CD4-positive, alpha-beta T cell (primary cell): Measurements from ENCODE around the gene TPH2. TPM values are rescaled to one million over a fixed set of nuclear protein-coding genes. Genes with fewer than 3 reads are reported as not detected.

Experiments used
- ATAC-seq: fragments of 200-7000 bp; cut with Tn5 transposase; one replicate; pipeline ENCODE4 v1.10.0; 2022; ENCODE audit warnings: mild to moderate bottlenecking; ENCODE audit not compliant: poor library complexity
- CTCF ChIA-PET: fragments of 350-600 bp; sonication (Branson Sonifier 250); formaldehyde crosslinking; loops from one replicate; lab custom pipeline; 2021; ENCODE audit warnings: antibody characterized with exemption, inconsistent platforms; lab: Charles Lee
- POLR2A ChIA-PET: fragments of 350-600 bp; sonication (Branson Sonifier 250); formaldehyde crosslinking; loops from one replicate; lab custom pipeline; 2021; ENCODE audit warnings: antibody characterized with exemption, inconsistent platforms; lab: Charles Lee
- DNase-seq, 14 experiments: peaks; one replicate each; pipeline ENCODE4 v3.0.0-alpha.2; 2013 to 2020; ENCODE audit warnings: mixed read lengths in 2 of 14
- H3K27ac ChIP-seq, 2 donors: one replicate each; pipeline versions ENCODE4 v1.5.1 to v1.7.0; 2013; ENCODE audit warnings: low read length in 2 of 2, low read depth in 1 of 2, mild to moderate bottlenecking in 1 of 2
- H3K27me3 ChIP-seq, 2 experiments: 1 replicate in 1 of 2; 2 replicates in 1 of 2; pipeline versions ENCODE4 v1.6.1 to v1.7.0; 2013; ENCODE audit warnings: low read length in 2 of 2, control low read depth in 1 of 2, mild to moderate bottlenecking in 1 of 2, moderate library complexity in 1 of 2; ENCODE audit not compliant: insufficient read depth in 2 of 2, control insufficient read depth in 1 of 2
- H3K36me3 ChIP-seq: one replicate; pipeline ENCODE4 v1.6.1; 2013; ENCODE audit warnings: low read length, control low read depth; ENCODE audit not compliant: insufficient read depth
- H3K4me1 ChIP-seq: one replicate; pipeline ENCODE4 v1.6.1; 2013; ENCODE audit warnings: low read length, control low read depth; ENCODE audit not compliant: insufficient read depth
- H3K4me3 ChIP-seq: one replicate; pipeline ENCODE4 v1.5.1; 2013; ENCODE audit warnings: mild to moderate bottlenecking, low read length, moderate library complexity
- H3K9me3 ChIP-seq, 2 experiments: 1 replicate in 1 of 2; 2 replicates in 1 of 2; pipeline versions ENCODE4 v1.6.1 to v1.7.0; 2013; ENCODE audit warnings: low read length in 2 of 2, mild to moderate bottlenecking in 2 of 2, control low read depth in 1 of 2, moderate library complexity in 1 of 2; ENCODE audit not compliant: control insufficient read depth in 1 of 2, insufficient read depth in 1 of 2
- H3K27ac Mint-ChIP-seq: one replicate; pipeline ENCODE4 v1.8.0; 2020; ENCODE audit warnings: mixed read lengths
- H3K27me3 Mint-ChIP-seq: one replicate; pipeline ENCODE4 v1.8.0; 2021; ENCODE audit warnings: mixed read lengths
- H3K36me3 Mint-ChIP-seq: one replicate; pipeline ENCODE4 v1.8.0; 2021; ENCODE audit warnings: low read depth, mixed read lengths
- H3K4me1 Mint-ChIP-seq: one replicate; pipeline ENCODE4 v1.8.0; 2021; ENCODE audit warnings: low read depth, mixed read lengths
- H3K4me3 Mint-ChIP-seq: one replicate; pipeline ENCODE4 v1.8.0; 2020; ENCODE audit warnings: mild to moderate bottlenecking, mixed read lengths
- H3K9me3 Mint-ChIP-seq: one replicate; pipeline ENCODE4 v1.8.0; 2020; ENCODE audit warnings: mixed read lengths
- CTCF ChIP-seq: fragments of 200-600 bp; IDR thresholded peaks from one replicate; pipeline ENCODE4 v1.8.0; 2022; ENCODE audit warnings: antibody characterized with exemption, mild to moderate bottlenecking
- intact Hi-C, 2 experiments: fragments of 100-400 bp; cut with DNase I in 1 of 2; cut with micrococcal nuclease in 1 of 2; formaldehyde crosslinking; loops; one replicate each; pipeline versions ENCODE4 v1.15.1 to v1.9.0; 2023 to 2025; cut with DNase I, micrococcal nuclease
- total RNA-seq, 174 experiments: library from RNA in 2 of 174; stranded (reverse) in 2 of 174; gene quantifications; one replicate each; pipeline ENCODE4 v1.2.3 and lab custom pipeline; 2021 to 2026

Gene TPH2
- total RNA-seq, 2 experiments from 2014 or later = not detected

- peaks cover 9% of the 10 kb centered on the region for H3K4me1 Mint-ChIP-seq
- no peak for ATAC-seq
- no peak overlapping the region for H3K4me3 Mint-ChIP-seq
- ChIA-PET POLR2A (no interaction called here), CTCF (no interaction called here)
- H3K36me3 Mint-ChIP-seq = peaks cover 76% of the 10 kb centered on the region
- Histone ChIP-seq H3K4me1 (no peaks in the 10 kb centered on the region), H3K27me3 (no peaks in the 10 kb centered on the region), H3K36me3 (peaks cover 68% of the 10 kb centered on the region), H3K4me3 (no peak overlapping the region), H3K27ac (no peak overlapping the region), H3K9me3 (no peaks in the 10 kb centered on the region)
- intact Hi-C loops = loop anchor here in 1 of 2 experiments (10.0 kb wide), 1 partner anchor 262 kb away; no protein-coding TSS in a partner anchor
- no peaks in the 10 kb centered on the region for H3K27me3 Mint-ChIP-seq
- TF ChIP-seq CTCF = no peak
- DNase-seq = no peak
- H3K9me3 Mint-ChIP-seq = no peaks in the 10 kb centered on the region
- H3K27ac Mint-ChIP-seq = peak overlapping the region; percentile 20
These were observed 42.3 kb upstream of the TPH2 start for GRCh38 chr12:71896205-71896882.

GRCh38 chr12:71900091-71900490, 38.6 kb upstream of the TPH2 start:
- H3K9me3 Mint-ChIP-seq = no peaks in the 10 kb centered on the region
- Histone ChIP-seq H3K4me1 (no peaks in the 10 kb centered on the region), H3K9me3 (no peaks in the 10 kb centered on the region), H3K4me3 (no peak overlapping the region), H3K27ac (no peak overlapping the region), H3K36me3 (peaks cover 79% of the 10 kb centered on the region), H3K27me3 (no peaks in the 10 kb centered on the region)
- ChIA-PET CTCF (no interaction called here), POLR2A (no interaction called here)
- no peaks in the 10 kb centered on the region for H3K4me1 Mint-ChIP-seq
- ATAC-seq = no peak
- no peak overlapping the region for H3K27ac Mint-ChIP-seq
- no peak for DNase-seq
- peaks cover 89% of the 10 kb centered on the region for H3K36me3 Mint-ChIP-seq
- intact Hi-C loops = no loop called here
- H3K27me3 Mint-ChIP-seq = no peaks in the 10 kb centered on the region
- TF ChIP-seq CTCF = no peak
- no peak overlapping the region for H3K4me3 Mint-ChIP-seq

- Mint-ChIP-seq H3K27me3 (no peaks in the 10 kb centered on the region), H3K4me1 (no peaks in the 10 kb centered on the region), H3K9me3 (no peaks in the 10 kb centered on the region), H3K4me3 (no peak overlapping the region), H3K36me3 (peaks cover 93% of the 10 kb centered on the region), H3K27ac (peak overlapping the region; percentile 16)
- no peak for DNase-seq
- CTCF ChIA-PET = no interaction called here
- POLR2A ChIA-PET = no interaction called here
- intact Hi-C loops = no loop called here
- no peaks in the 10 kb centered on the region for H3K27me3 ChIP-seq
- no peak for ATAC-seq
- no peaks in the 10 kb centered on the region for H3K9me3 ChIP-seq
- TF ChIP-seq CTCF = no peak
- H3K36me3 ChIP-seq = peaks cover 76% of the 10 kb centered on the region
- H3K4me1 ChIP-seq = no peaks in the 10 kb centered on the region
- no peak overlapping the region for H3K27ac ChIP-seq
- no peak overlapping the region for H3K4me3 ChIP-seq
These were observed 34.0 kb upstream of the TPH2 start for GRCh38 chr12:71904629-71905028.
